GM08714 (cell line): ENCODE data around the gene PEX14.
A peak's percentile ranks its signal among the peaks of the same experiment; 100 is the strongest.

Experiments
- H3K4me3 ChIP-seq: fragments of 200-500 bp; sonication (Bioruptor generic); 2 replicates; pipeline ENCODE4 v1.5.1; 2014; ENCODE audit warnings: mild to moderate bottlenecking, low read length, inconsistent platforms
- ZNF274 ChIP-seq: IDR thresholded peaks from 2 replicates; pipeline ENCODE4 v1.6.1; 2012; ENCODE audit warnings: mild to moderate bottlenecking, low read depth, low read length

PEX14 gene

GRCh38 chr1:10471411-10472219 is 3.1 kb upstream of the PEX14 start:
- no peak for TF ChIP-seq ZNF274
- H3K4me3 ChIP-seq, result peak overlapping the region; percentile 85

DNA sequence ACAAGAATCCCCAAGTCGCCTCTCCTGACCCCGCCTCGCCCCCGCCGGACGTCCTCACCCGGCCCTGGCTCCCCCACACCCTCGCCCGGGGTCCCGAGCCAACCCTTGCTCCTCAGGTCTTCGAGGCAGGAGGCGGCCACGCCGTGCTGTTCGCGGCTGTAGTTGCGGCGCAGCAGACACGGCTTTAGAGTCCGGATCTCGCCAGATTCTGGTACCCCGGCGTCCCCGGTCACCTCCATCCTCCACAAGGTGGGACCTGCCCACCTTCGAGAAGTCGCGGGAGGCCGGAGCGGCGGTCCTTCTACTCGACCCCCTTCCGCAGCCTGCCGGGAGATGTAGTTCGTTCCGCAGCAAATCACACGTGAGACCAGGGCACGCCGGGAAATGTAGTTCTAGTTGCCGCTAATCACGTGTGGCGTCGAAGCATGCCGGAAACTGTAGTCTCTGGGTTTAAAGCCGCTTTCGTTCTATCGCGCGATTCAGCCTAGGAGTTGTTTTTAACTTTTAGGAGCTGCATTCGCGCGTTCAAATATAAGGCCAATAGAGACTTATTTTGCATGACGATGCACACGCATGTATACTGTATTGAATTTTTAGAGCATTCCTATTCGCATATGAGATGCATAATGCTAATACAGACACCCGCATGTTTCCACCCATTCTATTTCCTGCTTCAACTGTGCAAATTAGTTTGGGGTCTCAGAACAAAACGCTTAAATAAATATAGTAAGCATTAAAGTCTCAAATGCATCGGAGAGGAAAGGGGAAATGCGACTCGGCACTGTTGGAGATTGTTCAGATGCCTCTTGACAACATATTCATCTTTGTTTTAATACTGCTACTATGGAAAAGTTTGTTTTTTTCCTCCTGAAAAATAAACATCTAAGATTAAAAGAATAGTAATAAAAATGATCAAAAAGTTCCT is 2.3 kb upstream of the PEX14 start, which contains the start of gene DFFA:
DFFA (minus strand) TSS at position 310 of the 925 bp plus-strand sequence; CDS start at position 239, 71 bp downstream.
- peak within 1 kb of the TSS; percentile 85 for H3K4me3 ChIP-seq

GRCh38 chr1:10473145-10473765 is 1.5 kb upstream of the PEX14 start:
- TF ChIP-seq ZNF274, result no peak
- no peak overlapping the region for H3K4me3 ChIP-seq

More for the DNA sequence above, 2.3 kb upstream of the PEX14 start, which contains the start of gene DFFA:
- no peak for TF ChIP-seq ZNF274

DNA sequence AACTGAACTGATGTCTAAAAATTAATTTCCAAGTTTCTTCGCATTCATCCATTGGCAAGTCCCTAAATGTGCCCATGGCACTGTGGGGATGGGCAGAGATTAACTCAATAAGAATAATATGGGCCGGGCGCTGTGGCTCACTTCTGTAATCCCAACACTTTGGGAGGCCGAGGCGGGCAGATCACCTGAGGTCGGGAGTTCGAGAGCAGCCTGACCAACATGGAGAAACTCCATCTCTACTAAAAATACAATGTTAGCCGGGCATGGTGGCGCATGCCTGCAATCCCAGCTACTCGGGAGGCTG is 489 bp upstream of the PEX14 start:
- peak overlapping the region; percentile 92; the same call in 1 of the 2 replicates for H3K4me3 ChIP-seq

- peak overlapping the region; percentile 92 for H3K4me3 ChIP-seq
- no peak for TF ChIP-seq ZNF274
Observed at GRCh38 chr1:10475510-10475909, 760 bp downstream of the PEX14 start.

DNA sequence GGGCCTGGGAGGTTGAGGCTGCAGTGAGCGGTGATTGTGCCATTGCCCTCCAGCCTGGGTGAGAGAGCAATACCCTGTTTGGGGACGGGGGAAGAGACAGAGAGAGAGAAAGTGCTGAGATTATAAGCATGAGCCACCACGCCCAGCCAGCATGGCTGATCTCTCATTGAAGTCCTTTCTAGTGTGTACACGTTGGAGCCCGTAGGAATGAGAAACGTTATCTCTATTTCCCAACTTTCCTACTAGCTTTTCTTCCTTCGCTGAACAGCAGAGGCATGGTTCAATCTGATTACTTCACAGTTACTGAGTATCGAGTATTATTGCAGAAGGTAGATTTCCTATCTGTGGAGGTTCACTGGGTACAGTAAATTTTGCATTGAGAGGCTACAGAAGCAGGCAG is 4.5 kb downstream of the PEX14 start:
- no peak for TF ChIP-seq ZNF274
- H3K4me3 ChIP-seq, result no peak overlapping the region

- TF ChIP-seq ZNF274, result no peak
- no peak overlapping the region for H3K4me3 ChIP-seq
Observed at GRCh38 chr1:10480614-10481013, 5.9 kb downstream of the PEX14 start.

- no peak overlapping the region for H3K4me3 ChIP-seq
- no peak for TF ChIP-seq ZNF274
Observed at GRCh38 chr1:10484521-10484920, 9.8 kb downstream of the PEX14 start.

DNA sequence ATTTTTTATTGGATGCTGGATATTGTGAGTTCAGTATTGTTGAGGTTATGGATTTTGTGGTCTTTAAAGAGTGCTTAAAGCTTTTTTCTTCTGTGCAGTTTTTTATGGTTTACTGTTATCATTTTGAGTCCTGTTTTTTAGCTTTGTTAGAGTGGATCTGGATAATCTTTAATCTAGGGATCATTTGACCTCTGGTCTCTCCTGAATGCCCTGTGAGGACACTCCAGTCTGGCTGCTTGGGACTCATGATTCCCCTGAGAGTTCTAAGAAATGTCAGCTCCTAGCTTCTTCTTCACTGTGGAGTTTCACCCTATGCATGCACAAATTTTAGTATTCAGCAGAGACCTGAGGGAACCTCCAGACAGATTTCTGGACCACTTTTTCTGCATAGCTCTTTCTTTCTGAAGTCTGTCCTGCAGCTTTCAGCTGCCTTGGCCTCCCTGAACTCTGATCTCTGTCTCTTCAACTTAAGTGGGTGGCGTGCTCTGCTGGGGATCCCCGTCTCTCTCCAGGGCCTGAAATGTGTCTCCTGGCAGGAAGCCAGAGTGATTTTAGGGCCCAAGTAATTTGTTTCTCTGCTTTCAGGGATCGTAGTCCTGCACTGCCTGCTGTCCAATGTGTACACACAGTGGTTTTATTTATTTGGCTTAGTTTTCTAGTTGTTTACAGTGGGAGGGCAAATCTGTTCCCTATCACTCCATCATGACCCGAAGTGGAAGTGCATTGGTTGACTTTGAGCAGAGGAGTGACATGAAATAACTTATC is 14.7 kb downstream of the PEX14 start:
- TF ChIP-seq ZNF274, result no peak
- H3K4me3 ChIP-seq, result no peak overlapping the region

DNA sequence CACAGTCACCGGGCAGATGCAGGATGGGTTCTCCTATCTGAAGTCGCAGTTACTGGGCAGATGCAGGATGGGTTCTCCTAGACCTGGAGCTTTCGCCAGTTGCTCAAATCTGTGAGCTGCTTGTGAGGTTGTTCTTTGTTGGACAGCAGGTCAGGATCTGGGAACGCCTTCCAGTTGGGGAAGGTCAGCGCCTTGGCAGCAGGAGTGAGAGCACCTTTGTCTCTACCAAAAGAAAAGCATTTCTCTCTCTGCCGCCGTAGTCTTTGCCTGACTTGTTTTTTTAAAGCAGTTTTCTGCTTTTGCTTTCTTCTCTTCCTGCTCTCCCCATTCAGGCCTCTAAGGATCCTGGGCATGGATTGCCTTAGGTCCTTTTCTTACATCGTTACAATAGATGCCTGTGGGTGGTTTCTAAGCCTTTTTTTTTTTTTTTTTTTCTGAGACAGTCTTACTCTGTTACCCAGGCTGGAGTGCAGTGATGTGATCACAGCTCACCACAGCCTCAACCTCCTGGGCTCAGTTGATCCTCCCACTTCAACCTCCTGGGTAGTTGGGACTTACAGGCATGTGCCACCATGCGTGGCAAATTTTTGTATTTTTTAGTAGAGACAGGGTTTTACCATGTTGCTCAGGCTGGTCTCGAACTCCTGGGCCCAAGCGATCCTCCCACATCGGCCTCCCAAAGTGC is 15.7 kb downstream of the PEX14 start:
- H3K4me3 ChIP-seq, result no peak overlapping the region
- no peak for TF ChIP-seq ZNF274

GRCh38 chr1:10494418-10494753 is 19.6 kb downstream of the PEX14 start:
- TF ChIP-seq ZNF274, result no peak
- H3K4me3 ChIP-seq, result no peak overlapping the region

DNA sequence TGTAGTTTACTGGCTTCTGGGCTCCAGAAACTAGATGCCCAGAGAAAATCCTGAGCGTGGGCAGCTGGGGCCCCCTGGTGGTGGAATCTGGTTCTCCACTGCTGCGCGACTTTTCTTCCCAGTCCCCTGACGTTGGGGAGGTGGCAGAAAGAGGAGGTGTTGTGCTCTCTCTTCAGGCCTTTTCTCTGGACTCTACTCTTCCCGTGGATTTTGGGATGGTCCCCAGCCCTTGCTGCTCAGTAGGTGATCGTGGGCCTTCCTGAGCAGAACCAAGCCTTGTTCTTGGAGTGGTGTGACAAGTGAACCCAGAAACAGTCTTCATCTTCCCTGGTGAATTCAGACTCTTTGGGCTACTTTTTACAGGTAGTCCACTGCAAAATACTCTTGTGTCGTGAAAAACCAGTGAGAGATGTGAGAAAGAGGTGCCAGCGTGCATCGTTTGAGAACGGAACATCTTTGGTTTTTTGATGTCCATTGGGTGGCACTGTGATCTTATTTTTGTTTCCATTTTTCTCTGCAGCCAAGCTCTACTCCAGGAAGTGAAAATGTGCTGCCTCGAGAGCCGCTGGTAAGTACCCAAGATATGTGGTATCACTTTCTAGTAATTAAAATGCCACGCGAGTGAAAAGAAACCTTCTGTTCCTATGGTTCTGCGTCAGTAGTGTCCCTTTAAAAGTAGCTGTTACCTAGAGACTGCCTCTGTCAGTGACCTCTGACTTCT is 20.2 kb downstream of the PEX14 start:
- TF ChIP-seq ZNF274, result no peak
- peak overlapping the region; percentile 61; the same call in 1 of the 2 replicates for H3K4me3 ChIP-seq

- peak overlapping the region; percentile 61; the same call in 1 of the 2 replicates for H3K4me3 ChIP-seq
Observed at GRCh38 chr1:10495475-10495817, 20.7 kb downstream of the PEX14 start.

More at GRCh38 chr1:10495475-10495817, 20.7 kb downstream of the PEX14 start:
- no peak for TF ChIP-seq ZNF274
